ENCODE results near the gene PLCD3.
"Not testable (repeated sequence)": the region's sequence is repeated elsewhere in the genome, so short reads cannot be mapped to it uniquely, and the experiment has no call there.

Gene PLCD3

GRCh38 chr17:45135192-45135977, 3.1 kb upstream of the PLCD3 start, which contains the start of gene ACBD4:
ACBD4 (plus strand) TSS chr17:45135687; CDS start chr17:45136145, 458 bp downstream.
- peak; percentile 92 to 94 for DNase-seq (ENCODE audit: low read depth in 2 of 2)

- peak in 1 of 2 donors; percentile 48 for DNase-seq (ENCODE audit: low read depth in 2 of 2)
Observed at GRCh38 chr17:45132572-45133463, 503 bp upstream of the PLCD3 start.

- DNase-seq (ENCODE audit: low read depth in 2 of 2): no peak
Observed at GRCh38 chr17:45131616-45132319, 547 bp downstream of the PLCD3 start.

GRCh38 chr17:45130681-45131615, 1.4 kb downstream of the PLCD3 start:
- DNase-seq (ENCODE audit: low read depth in 2 of 2): no peak

- no peak for DNase-seq (ENCODE audit: low read depth in 2 of 2)
Observed at GRCh38 chr17:45129940-45130680, 2.2 kb downstream of the PLCD3 start.

- DNase-seq (ENCODE audit: low read depth in 2 of 2): no peak
Observed at GRCh38 chr17:45129426-45129939, 2.8 kb downstream of the PLCD3 start.

GRCh38 chr17:45128989-45129388, 3.3 kb downstream of the PLCD3 start:
- DNase-seq (ENCODE audit: low read depth in 2 of 2): no peak

GRCh38 chr17:45128331-45128730, 4.0 kb downstream of the PLCD3 start:
- no peak for DNase-seq (ENCODE audit: low read depth in 2 of 2)

GRCh38 chr17:45127548-45128300, 4.6 kb downstream of the PLCD3 start:
- no peak for DNase-seq (ENCODE audit: low read depth in 2 of 2)

- DNase-seq (ENCODE audit: low read depth in 2 of 2): no peak
Observed at GRCh38 chr17:45127207-45127547, 5.1 kb downstream of the PLCD3 start.

GRCh38 chr17:45125509-45125908, 6.8 kb downstream of the PLCD3 start:
- no peak for DNase-seq (ENCODE audit: low read depth in 2 of 2)

GRCh38 chr17:45124797-45125122, 7.6 kb downstream of the PLCD3 start:
- DNase-seq (ENCODE audit: low read depth in 2 of 2): not testable (repeated sequence)

- no peak for DNase-seq (ENCODE audit: low read depth in 2 of 2)
Observed at GRCh38 chr17:45123930-45124796, 8.2 kb downstream of the PLCD3 start.

- DNase-seq (ENCODE audit: low read depth in 2 of 2): no peak
Observed at GRCh38 chr17:45123076-45123770, 9.1 kb downstream of the PLCD3 start.

GRCh38 chr17:45121055-45121454, 11.3 kb downstream of the PLCD3 start:
- no peak for DNase-seq (ENCODE audit: low read depth in 2 of 2)

- no peak for DNase-seq (ENCODE audit: low read depth in 2 of 2)
Observed at GRCh38 chr17:45120558-45120957, 11.8 kb downstream of the PLCD3 start.

- DNase-seq (ENCODE audit: low read depth in 2 of 2): no peak
Observed at GRCh38 chr17:45119964-45120363, 12.4 kb downstream of the PLCD3 start.

GRCh38 chr17:45118691-45119090, 13.6 kb downstream of the PLCD3 start:
- DNase-seq (ENCODE audit: low read depth in 2 of 2): no peak
